Body of pancreas (tissue), 4 donors: ENCODE results near the gene CSNK1A1.

Experiments
- POLR2A ChIP-seq, 3 donors: fragments of 450-650 bp; IDR thresholded peaks; one replicate each; pipeline ENCODE4 v1.6.1; 2016; ENCODE audit warnings: antibody characterized with exemption in 3 of 3, mild to moderate bottlenecking in 2 of 3
- TF ChIP-seq, protein P1 (sequence below), 7 experiments: fragments of 450-650 bp in 4 of 7; fragments of 200-600 bp in 3 of 7; sonication (generic) in 3 of 7; IDR thresholded peaks; one replicate each; pipeline ENCODE4 v1.5.1; 2016 to 2019; ENCODE audit warnings: antibody characterized with exemption in 7 of 7

DNA sequence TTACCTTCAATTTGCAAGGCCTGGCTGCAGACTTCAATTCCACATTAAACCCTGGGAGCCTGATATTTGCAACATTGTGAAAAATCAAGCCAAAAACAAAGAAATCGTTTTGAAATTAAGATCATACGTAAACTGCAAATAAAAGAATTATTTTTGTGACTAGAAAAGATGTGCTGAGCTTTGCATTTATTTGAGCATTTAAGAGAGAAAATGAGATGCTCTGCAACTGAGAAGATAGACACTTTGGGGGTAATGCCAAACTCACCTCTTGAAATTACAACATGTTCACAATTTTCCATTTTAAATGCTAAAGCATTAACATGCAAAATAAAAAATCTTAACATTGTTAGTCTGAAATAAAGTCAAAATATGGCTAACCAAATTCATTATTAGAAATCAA lies 46.6 kb downstream of the CSNK1A1 start:
- no peak for TF ChIP-seq POLR2A (IDR thresholded peaks at IDR 0.05)
- TF ChIP-seq, protein P1, sequence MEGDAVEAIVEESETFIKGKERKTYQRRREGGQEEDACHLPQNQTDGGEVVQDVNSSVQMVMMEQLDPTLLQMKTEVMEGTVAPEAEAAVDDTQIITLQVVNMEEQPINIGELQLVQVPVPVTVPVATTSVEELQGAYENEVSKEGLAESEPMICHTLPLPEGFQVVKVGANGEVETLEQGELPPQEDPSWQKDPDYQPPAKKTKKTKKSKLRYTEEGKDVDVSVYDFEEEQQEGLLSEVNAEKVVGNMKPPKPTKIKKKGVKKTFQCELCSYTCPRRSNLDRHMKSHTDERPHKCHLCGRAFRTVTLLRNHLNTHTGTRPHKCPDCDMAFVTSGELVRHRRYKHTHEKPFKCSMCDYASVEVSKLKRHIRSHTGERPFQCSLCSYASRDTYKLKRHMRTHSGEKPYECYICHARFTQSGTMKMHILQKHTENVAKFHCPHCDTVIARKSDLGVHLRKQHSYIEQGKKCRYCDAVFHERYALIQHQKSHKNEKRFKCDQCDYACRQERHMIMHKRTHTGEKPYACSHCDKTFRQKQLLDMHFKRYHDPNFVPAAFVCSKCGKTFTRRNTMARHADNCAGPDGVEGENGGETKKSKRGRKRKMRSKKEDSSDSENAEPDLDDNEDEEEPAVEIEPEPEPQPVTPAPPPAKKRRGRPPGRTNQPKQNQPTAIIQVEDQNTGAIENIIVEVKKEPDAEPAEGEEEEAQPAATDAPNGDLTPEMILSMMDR (IDR thresholded peaks at IDR 0.05): no peak
